GM19240 (cell line): Measurements from ENCODE around the gene SHB.

Experiments
- DNase-seq: peaks from one replicate; pipeline ENCODE4 v3.0.0; 2011; ENCODE audit warnings: low spot score; ENCODE audit not compliant: insufficient read length

The SHB gene

DNA sequence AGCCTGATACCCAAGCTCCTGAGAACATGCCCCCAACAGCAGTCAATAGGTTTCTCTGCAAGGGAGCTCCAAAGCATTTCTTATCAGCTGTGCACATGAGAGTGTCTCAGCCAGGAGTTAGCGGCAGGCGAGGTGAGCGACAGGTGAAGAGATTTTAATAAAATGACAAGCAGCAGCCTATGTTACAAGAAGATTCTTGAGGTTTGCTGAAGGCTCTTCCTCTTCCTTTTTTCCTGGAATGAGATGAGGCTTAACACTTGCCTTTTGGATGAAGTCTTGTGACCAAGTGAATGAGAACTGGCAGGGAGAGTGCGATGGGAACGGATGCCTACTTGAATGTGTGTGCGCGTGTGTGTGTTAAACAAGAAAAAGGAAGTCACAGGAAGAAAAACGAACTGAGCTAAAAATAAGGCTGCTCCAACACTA is 76.1 kb downstream of the SHB start:
- no peak for DNase-seq

DNA sequence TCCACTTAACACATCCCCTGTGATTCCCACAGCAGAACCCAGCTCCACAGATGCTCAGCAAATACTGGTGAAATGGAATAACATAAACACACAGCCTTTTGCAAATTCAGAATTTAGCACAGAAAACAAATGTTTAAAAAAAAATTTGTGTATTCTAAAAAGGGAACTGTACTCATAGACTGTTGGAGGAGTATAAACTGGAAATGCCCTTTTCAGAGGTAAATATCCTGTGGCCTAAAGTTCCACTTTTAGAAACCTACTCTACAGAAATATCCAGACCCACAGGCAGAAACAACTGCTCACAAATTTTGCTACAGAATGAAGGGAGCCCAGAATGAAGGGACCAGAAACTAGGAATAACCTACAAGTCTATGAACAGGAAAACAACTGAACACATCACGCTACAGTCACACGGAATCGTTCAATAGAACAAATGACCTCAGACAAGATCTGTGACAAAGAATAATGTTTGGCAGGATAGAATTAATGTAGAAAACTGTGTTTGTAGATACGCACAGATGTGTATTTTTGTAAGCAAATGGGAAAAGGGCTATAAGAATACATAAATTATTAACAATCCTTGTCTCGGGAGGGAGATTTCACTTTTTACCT is 78.5 kb downstream of the SHB start:
- no peak for DNase-seq

DNA sequence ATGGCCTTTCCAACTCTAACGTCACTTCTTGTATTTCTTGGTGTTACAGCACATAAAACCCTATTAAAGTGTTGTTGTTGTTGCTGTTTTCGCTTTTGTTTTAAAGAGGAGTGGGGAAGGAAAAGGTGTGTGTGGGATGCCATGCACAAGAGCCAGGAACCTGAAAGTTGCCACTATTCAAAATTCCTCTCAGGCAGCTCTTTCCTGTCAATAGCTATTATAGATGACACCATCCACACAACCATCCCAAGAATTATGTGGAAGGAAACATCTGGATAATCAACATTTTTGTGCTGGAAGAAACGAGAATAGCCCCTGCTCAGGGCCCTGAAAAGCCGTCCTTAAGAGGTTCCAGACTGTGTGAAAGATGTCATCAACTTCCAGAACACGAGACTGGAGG is 79.3 kb downstream of the SHB start:
- no peak for DNase-seq

DNA sequence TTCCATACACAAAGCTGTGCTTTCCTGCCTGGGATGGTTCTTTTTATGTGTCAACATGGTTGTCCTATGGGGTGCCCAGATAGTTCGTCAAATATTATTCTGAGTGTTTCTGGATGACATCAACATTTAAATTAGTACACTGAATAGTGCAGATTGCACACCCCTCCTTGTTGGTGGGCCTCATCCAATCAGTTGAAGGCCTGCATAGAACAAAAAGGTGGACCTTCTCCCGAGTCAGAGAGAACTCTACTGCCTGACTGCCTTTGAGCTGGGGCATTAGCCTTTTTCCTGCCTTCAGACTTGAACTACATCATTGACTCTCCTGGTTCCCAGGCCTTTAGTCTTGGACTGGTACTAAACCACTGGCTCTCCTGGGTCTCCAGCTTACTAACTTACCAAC is 80.4 kb downstream of the SHB start:
- DNase-seq: no peak

DNA sequence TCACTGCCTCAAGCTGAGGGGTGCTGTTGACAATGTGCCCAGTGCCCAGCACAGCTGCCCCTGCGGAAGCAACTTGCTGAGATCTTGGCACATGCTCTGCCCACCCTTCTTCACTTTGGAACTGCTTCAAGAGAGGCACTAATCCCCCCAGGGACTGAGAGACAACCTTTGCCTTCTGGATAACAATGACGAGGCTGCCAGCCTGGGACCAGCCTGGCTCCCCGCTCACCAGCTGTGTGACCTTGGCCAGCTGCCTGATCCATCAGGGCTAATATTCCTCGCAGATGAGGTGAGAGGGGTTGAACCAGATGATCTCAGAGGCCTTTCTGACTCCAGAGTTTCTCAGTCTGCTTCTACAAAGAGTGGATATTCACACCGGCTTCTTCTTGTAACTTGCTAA is 81.0 kb downstream of the SHB start:
- no peak for DNase-seq

GRCh38 chr9:37987467-37987981 is 81.5 kb downstream of the SHB start:
- no peak for DNase-seq

DNA sequence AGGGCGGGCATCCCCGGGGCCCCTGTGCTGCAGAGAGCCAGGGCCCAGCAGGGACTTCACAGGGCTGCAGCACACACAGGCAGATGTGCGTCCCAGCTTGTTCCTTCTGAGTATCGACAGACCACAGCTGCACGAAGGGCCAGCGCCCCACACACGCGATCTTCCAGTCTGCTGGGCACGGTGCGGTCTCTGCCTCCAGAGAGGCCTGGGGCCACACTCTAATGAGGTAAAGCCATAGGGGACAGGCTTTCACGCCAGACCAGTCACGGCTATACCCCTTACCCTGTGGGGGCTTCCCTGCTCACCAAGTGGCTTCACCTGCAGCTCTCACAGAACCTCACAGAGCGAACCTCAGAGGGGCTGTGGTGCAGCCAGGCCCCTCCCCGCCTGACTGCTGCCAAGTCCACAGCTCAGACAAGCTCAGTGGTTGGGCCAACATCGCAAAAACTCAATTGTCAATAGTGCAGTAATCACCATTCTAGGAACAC is 82.2 kb downstream of the SHB start:
- no peak for DNase-seq

- no peak for DNase-seq
Observed at GRCh38 chr9:37986001-37986400, 83.0 kb downstream of the SHB start.

- DNase-seq: no peak
Observed at GRCh38 chr9:37984672-37985611, 84.1 kb downstream of the SHB start.

DNA sequence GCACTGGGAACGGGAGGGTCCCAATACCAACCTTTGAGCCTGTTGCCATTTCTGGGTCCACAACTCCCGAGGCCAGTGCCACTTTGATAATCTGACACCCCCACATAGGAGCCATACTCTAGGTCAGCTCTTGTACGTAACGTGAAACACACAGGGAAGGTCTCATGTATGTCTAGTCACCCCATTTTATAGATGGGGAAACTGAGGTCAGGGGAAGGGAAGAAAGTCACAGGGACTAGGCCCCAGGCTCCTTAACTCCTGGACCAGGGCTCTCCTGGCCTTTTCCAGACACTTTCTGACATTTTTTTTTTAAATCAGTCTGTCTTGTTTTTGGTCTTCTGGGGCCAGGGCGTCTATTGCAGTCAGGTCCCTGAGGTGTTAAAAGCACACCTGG is 84.8 kb downstream of the SHB start:
- no peak for DNase-seq

- no peak for DNase-seq
Observed at GRCh38 chr9:37983381-37984067, 85.5 kb downstream of the SHB start.

DNA sequence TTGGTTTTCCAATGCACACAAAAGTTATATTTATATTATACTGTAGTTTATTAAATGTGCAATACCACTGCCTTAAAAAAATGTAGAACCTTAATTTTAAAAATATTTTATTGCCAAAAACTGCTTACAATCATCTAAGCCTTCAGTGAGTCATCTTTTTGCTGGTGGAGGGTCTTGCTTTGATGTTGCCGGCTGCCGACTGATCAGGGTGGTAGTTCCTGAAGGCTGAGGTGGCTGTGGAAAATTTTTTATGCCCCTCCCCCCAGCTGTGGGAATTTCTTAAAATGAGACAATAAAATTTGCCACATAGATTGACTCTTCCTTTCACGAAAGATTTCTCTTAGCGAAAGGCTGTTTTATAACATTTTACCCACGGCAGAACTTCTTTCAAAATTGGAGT is 89.2 kb downstream of the SHB start:
- no peak for DNase-seq

DNA sequence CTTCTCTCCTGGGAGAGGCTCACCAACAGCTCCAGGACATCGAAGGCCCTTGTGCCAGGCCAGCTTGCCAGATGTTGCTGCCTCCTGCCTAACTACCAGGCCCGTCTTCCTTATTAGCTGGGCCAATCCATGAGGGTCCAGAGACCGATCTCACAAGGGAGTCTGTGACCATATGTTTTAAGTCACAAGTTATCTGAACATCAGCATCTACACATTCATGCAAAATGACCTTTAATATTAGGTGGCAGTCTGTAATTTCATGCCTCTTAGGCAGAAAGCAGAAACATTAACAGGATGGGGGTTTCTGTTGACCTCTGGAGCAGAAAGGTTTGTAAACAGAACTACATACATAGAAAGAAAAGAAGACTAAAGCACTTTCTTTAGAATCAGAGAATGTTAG is 90.0 kb downstream of the SHB start:
- no peak for DNase-seq

GRCh38 chr9:37978481-37978864 is 90.6 kb downstream of the SHB start:
- no peak for DNase-seq

- no peak for DNase-seq
Observed at GRCh38 chr9:37977851-37978480, 91.1 kb downstream of the SHB start.

DNA sequence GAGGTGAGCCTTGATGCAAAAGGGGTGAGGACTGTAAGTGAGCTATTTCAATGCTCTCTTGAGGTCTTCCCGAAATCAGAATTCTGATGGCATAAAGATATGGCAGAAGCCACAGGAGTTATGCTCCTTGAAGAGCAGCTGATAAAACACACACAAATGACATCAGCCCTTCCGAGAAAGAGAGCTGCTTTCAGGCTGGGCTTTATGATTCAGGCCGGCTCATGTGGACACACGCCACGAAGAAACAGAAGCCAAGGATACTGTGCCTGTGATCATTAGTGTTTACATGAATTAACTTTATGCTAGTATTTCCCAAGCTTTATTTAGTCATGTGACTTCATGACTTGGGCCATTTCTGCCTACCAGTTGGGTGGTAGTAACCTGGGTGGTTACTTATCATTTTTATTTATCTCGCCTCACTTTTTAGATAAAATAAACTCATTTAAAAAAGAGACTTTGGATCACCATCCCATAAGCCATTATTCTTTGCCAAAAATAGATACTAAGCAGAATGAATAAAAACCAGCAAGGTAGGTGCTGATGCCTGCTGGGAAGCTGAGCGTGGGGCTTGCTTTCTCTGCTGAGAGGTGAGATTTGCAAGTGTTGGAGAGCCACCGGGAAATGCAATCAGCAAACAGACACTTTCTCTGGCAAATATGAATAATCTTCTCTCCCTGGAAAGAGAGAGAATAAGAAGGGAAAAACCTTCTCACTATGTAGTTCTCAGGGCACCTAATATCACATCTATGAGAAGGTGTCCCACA is 92.1 kb downstream of the SHB start:
- no peak for DNase-seq

DNA sequence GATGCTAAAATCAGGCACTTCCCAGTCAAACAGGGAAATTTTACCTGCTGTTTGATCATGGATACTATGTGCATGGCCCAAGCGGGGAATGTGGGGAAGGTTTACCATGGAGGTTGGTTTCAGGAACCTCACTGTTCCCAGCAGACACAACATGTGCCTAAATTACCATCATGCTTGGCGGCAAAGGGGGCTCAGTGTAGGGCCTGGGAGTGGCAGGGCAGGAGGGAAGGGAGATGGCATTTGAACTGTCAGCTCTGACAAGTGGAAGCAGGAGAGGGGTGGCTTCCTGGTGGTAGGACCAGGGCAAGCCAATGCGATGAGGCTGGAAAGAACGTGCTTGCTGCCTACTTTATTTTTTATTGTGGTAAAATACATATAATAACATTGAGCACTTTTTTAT is 93.4 kb downstream of the SHB start:
- no peak for DNase-seq

DNA sequence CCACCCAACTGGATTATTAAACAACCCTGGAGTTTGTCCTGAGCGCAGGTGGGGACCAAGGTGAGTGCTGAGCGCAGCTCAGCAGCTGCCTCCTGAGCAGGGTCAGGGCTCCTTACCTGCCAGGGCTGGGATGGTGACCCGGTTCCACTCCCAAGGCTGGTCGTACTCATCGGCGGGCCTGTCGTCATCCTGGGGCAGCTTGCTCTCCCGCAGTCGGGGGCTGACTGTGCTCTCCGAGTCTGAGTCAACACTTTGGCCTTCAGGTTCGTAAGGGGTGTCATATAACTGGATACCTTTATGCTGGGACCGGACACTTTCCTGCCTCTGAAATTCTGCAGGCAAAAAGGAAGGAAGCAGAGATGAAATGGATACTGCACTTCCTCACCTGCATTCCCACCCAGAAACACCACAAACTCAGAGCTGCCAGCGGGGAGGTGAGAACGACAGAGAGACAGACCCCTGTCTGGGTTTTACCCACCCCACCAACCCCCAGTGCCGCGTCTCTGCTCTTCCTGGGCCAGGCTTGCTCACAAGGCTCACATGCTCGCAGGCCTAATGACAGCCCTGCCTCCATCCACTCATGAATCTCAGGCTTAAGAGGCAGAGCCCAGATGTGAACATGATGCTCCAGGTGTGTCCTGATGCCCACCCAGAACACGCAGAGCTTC is 94.4 kb downstream of the SHB start:
- no peak for DNase-seq

- DNase-seq: no peak
Observed at GRCh38 chr9:37972351-37972848, 96.6 kb downstream of the SHB start.

DNA sequence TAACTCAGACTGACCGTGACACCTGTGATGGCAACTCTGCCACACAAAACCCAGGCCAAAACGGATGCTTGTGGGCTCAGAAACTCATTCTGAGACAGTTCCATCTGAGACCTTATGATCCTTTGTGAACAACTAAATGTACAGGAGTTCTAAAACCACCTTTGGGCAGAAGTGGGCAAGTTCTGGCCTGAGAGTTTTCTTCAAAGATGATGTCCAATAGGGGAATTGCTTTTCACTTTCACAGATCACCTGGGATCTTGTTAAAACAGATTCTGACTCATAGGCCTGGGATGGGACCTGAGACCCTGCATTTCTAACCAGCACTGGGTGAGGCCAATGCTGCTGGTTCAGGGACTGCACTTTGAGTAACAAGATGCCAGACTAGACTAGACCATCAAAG is 97.3 kb downstream of the SHB start:
- DNase-seq: no peak
